ENCODE results near the gene TXNDC2. TPM values are rescaled to one million over a fixed set of nuclear protein-coding genes. Genes with fewer than 3 reads are reported as not detected.

TXNDC2 gene
- total RNA-seq, 1 experiment from 2014 or later: 0.28 TPM

DNA sequence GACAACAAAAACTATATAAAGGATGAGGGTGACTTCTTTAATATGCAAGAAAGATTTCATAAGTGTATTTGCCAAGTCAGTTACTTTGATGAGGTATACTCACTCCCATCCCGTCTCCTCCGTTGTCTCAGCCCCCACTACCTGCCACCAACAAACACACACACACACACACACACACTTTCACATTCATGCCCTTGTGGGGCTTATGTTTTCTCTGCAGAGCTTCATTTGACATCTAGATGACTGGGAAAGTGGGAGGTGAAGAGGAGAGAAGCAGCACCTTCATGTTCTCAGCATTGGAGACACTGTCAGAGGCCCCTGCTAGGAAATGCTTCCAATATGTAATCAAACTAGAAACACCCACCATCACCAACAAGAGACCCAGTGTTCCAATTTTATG is 22.5 kb upstream of the TXNDC2 start:
- Histone ChIP-seq H3K27ac (ENCODE audit: insufficient read length, low read depth, low read length) (no peak overlapping the region), H2BK120ac (ENCODE audit: low read depth, low read length, poor library complexity, severe bottlenecking) (no peak overlapping the region), H4K91ac (ENCODE audit: insufficient read length, low read depth, low read length) (no peak overlapping the region), H2AK5ac (ENCODE audit: insufficient read length, low read length) (no peak overlapping the region), H3K18ac (ENCODE audit: insufficient read length, low read depth, low read length) (no peak overlapping the region), H3K9me3 (ENCODE audit: control insufficient read depth, low read depth, low read length) (no peaks in the 10 kb centered on the region), H3K27me3 (ENCODE audit: insufficient read depth, low read length) (no peaks in the 10 kb centered on the region), H2BK20ac (ENCODE audit: low read depth, low read length, poor library complexity, severe bottlenecking) (no peak overlapping the region), H4K8ac (replicated peaks; ENCODE audit: insufficient read length, low read depth, low read length) (no peak overlapping the region), H3K9ac (ENCODE audit: extremely low read depth, insufficient read length, low read length) (no peak overlapping the region), H4K20me1 (ENCODE audit: control insufficient read depth, insufficient read depth, insufficient read length) (no peaks in the 10 kb centered on the region), H3K79me2 (ENCODE audit: insufficient read depth, low read length) (no peaks in the 10 kb centered on the region), H2BK5ac (ENCODE audit: insufficient read length, low read length) (no peak overlapping the region), H3K23ac (ENCODE audit: insufficient read length, low read depth, low read length) (no peak overlapping the region), H3K4me2 (ENCODE audit: insufficient read depth, insufficient read length, low read length) (no peak overlapping the region), H3T11ph (ENCODE audit: low read length) (no peak overlapping the region), H3K4ac (ENCODE audit: low read depth, low read length) (no peak overlapping the region), H3K14ac (ENCODE audit: insufficient read depth, low read length) (no peak overlapping the region), H3K56ac (ENCODE audit: insufficient read length, low read depth, low read length) (no peak overlapping the region), H2AFZ (ENCODE audit: low read length) (no peak overlapping the region), H3K23me2 (ENCODE audit: insufficient read length, low read depth, low read length, poor library complexity, severe bottlenecking) (no peaks in the 10 kb centered on the region), H3K79me1 (ENCODE audit: insufficient read depth, low read depth, low read length, poor library complexity, severe bottlenecking) (no peaks in the 10 kb centered on the region), H4K5ac (ENCODE audit: insufficient read length, low read depth, low read length) (no peak overlapping the region), H2BK15ac (ENCODE audit: low read depth, low read length) (no peak overlapping the region), H2BK12ac (ENCODE audit: insufficient read length, low read depth, low read length) (no peak overlapping the region), H3K4me1 (ENCODE audit: insufficient read depth, low read length) (no peaks in the 10 kb centered on the region)
- TF ChIP-seq, protein P1, sequence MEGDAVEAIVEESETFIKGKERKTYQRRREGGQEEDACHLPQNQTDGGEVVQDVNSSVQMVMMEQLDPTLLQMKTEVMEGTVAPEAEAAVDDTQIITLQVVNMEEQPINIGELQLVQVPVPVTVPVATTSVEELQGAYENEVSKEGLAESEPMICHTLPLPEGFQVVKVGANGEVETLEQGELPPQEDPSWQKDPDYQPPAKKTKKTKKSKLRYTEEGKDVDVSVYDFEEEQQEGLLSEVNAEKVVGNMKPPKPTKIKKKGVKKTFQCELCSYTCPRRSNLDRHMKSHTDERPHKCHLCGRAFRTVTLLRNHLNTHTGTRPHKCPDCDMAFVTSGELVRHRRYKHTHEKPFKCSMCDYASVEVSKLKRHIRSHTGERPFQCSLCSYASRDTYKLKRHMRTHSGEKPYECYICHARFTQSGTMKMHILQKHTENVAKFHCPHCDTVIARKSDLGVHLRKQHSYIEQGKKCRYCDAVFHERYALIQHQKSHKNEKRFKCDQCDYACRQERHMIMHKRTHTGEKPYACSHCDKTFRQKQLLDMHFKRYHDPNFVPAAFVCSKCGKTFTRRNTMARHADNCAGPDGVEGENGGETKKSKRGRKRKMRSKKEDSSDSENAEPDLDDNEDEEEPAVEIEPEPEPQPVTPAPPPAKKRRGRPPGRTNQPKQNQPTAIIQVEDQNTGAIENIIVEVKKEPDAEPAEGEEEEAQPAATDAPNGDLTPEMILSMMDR (conservative IDR thresholded peaks at IDR 0.05): no peak
- no peak overlapping the region for H3K4me3 Mint-ChIP-seq
- no peak for DNase-seq
- peaks cover 11 to 24% (median 12%) of the 10 kb centered on the region in 3 experiments for H3K36me3 Mint-ChIP-seq (ENCODE audit: insufficient read depth in 1 of 3, low read depth in 3 of 3)
- WGBS (ENCODE audit: extremely low coverage, insufficient read length, low lambda C conversion rate): no CpG with 5 or more reads among the region's 2 CpGs
- no peak overlapping the region; a peak in 1 of 7 replicates for H3K27ac Mint-ChIP-seq
- H3K9me3 Mint-ChIP-seq: peaks cover 22 to 24% of the 10 kb centered on the region in 2 experiments
- H3K27me3 Mint-ChIP-seq (ENCODE audit: low read depth): peaks cover 2% of the 10 kb centered on the region; the same call in 1 of the 2 replicates
- no peaks in the 10 kb centered on the region; a peak in 1 of 4 replicates for H3K4me1 Mint-ChIP-seq

Measured in H9 (cell line).